Fibroblast of skin of abdomen (primary cell): ENCODE measurements around the gene RAB7A.

Experiments used
- DNase-seq: peaks from one replicate; pipeline ENCODE4 v3.0.0-alpha.2; 2013

RAB7A gene

GRCh38 chr3:128855569-128855968 lies 129.6 kb downstream of the RAB7A start:
- DNase-seq = no peak

- DNase-seq = no peak
These were observed 132.2 kb downstream of the RAB7A start for GRCh38 chr3:128858167-128858566.

GRCh38 chr3:128859630-128860029 lies 133.6 kb downstream of the RAB7A start:
- no peak for DNase-seq

- DNase-seq = no peak
These were observed 135.5 kb downstream of the RAB7A start for GRCh38 chr3:128861491-128861890.

- DNase-seq = no peak
These were observed 137.6 kb downstream of the RAB7A start for GRCh38 chr3:128863560-128863959.
